HG03432 (cell line): ENCODE results near the gene MUS81.
A peak's percentile ranks its signal among the peaks of the same experiment; 100 is the strongest.
"Not testable (repeated sequence)": the region's sequence is repeated elsewhere in the genome, so short reads cannot be mapped to it uniquely, and the experiment has no call there.

Experiments
- ATAC-seq: cut with Tn5 transposase; IDR thresholded peaks from one replicate; pipeline ENCODE4 v1.9.1; 2021; ENCODE audit warnings: mild to moderate bottlenecking, moderate library complexity; ENCODE audit not compliant: unreplicated experiment

MUS81 gene, protein sequence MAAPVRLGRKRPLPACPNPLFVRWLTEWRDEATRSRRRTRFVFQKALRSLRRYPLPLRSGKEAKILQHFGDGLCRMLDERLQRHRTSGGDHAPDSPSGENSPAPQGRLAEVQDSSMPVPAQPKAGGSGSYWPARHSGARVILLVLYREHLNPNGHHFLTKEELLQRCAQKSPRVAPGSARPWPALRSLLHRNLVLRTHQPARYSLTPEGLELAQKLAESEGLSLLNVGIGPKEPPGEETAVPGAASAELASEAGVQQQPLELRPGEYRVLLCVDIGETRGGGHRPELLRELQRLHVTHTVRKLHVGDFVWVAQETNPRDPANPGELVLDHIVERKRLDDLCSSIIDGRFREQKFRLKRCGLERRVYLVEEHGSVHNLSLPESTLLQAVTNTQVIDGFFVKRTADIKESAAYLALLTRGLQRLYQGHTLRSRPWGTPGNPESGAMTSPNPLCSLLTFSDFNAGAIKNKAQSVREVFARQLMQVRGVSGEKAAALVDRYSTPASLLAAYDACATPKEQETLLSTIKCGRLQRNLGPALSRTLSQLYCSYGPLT

DNA sequence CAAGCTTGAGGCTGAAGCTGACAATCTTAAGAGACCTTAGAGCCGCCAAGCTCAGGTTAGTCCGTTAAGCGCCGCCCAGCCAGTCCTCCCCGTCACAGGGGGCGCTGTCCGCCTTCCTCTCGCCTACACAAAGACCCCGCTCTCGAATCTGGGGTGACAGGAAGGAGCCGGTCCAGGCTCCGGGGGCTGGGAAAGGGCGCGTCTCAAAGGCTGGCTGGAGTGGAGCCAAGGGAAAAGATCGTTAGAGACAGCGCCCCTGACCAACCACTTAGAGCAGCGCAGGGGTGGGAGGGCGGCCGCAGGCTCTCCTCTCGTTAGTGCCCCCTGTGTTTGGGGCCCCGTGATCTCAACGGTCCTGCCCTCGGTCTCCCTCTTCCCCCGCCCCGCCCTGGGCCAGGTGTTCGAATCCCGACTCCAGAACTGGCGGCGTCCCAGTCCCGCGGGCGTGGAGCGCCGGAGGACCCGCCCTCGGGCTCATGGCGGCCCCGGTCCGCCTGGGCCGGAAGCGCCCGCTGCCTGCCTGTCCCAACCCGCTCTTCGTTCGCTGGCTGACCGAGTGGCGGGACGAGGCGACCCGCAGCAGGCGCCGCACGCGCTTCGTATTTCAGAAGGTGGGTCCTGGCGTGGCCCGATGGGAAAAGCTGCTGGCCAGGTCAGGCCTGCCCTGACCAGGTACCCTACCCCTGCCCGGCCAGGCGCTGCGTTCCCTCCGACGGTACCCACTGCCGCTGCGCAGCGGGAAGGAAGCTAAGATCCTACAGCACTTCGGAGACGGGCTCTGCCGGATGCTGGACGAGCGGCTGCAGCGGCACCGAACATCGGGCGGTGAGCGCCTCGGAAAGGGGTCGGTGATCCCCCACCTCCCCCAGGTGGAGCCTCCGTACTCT is at the start of gene MUS81:
TSS of gene MUS81 (plus strand) at position 156 of the 887 bp plus-strand sequence. CDS start at position 477, 321 bp downstream.
- ATAC-seq: peak; percentile 35

DNA sequence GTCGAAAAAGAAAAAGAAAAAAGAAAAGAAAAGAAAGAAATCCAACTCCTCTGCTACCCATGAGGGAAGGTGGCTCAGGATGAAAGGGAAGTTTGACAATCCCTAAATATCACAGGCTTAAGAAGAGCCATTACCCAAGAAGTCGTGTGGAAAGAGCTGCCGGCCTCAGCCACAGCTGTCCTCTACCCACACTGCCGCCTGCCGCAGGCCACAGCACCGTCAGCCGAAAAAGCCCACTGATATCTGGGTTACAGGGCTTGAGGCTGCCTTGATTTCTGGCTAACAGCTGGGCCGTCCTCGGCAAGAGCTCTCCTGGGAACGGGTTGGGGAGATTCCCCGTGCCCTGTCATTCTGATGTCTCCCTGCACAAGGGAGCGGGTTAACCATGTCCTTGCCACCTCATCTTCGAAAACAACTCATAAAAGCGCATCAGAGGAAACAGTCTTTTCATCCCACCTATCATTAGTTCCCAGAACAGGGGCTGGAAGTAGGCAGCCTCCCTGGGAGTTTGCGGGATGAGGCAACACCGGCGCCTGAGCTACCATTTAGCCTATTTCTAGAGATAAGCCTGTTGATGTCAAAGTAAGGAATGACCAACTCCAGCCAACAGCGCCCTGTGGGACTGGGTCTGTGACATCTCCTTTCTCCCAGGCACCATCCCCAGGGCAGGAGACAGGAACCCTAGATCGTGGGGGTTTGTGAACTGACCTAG is 48.3 kb upstream of the MUS81 start:
- no peak for ATAC-seq

DNA sequence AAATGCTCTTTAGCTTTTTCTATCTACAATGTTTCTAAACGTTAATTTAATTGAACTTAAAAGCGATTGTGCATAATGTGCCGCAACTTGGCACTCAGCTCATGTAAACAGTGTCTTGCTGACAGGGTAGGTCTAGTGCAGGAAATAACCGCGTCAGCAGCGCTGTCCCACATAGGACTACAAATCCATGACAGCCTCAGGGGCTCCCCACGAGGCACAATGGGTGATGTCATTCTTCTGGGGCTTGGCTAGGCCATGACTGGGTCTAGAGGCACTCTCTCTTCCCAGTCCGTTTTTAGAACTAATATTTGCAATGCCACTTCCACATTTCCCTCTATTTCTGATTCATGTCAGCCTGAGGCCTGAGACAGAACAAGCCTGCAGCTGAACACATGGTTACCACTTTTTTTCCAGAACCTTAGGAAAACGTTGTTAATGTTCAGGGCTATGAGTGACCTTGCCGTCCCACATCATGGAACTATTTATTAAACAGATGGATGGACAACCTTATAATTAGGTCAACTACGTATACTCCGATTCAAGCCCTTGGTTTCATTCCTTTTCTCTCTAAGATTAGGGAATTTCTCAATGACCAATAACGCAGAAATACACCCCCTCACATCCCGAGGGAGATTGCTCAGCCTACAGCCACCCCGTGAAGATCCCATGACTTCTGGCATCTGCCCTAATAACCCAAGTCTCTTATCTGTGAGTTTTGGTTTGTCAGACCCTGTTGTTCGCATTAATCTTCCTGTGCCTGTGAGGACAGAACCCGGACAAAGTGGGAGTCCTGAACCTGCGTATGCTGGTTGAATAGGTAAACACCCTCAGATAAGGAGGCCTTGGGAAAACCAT is 45.9 kb upstream of the MUS81 start:
- no peak for ATAC-seq

DNA sequence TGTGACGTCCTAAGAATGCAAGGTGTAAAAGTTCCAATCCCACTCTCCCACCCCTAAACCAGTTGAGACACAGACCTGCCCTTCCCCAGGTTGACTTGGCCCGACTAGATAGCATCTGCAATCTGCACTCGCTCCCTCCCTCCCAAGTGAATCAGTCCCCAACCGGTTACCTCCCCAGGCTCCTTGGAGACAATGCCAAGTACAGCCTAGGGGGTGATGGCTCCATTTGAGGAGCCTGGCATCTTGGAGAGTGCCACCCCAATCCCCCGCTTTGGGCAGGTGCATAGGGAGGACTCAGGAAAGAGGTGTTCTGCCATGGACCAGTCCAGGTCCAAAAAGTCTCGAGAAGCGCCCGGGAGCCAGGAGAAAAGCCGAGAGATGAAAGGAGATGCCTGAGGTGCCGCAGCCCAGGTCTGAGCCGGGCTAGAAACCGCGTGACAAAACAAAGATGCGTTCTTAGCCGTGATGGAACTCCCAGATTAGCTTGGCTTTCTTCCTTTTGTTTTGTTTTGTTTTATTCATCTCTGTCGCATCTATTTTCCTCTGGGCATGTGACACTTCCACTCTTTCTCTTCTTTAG is 45.2 kb upstream of the MUS81 start:
- no peak for ATAC-seq

DNA sequence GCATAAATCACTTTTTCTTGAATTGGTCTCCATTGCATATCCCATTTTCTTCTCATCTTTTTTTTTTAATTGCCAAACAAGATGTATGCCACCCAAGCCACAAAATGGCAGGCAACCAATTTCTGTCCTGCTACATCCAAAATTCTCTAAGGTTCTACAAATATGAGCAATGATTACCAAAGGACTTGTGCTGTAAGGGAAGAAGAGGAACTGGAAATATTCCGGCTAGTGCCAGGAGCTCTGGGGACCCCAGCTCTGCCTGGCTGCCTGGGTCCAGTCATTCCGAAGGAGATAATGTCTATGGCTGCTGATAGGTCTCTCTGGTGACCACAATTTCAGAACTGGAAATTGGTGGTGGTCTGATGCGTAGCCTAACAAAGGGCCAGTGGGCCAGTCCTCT is 43.5 kb upstream of the MUS81 start:
- no peak for ATAC-seq

DNA sequence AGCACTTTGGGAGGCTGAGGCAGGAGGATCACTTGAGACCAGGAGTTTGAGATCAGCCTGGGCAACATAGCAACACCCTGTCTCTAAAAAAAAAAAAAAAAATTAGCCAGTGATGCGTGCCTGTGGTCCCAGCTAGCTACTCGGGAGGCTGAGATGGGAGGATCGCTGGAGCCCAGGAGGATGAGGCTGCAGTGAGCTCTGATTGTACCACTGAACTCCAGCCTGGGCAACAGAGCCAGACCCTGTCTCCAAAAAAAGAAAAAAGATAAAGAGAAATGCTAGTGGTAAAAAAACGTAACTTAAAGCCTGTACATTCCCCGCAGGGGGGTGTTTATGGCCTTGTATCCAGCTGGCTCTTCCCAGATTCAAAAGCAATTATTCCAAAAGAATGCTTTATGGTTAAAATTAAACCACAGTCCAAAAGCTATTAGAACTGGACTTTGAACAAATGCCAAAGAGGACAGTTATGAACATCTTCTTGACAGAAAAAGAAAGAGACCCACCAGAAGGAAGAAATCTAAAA is 42.9 kb upstream of the MUS81 start:
- ATAC-seq: no peak

DNA sequence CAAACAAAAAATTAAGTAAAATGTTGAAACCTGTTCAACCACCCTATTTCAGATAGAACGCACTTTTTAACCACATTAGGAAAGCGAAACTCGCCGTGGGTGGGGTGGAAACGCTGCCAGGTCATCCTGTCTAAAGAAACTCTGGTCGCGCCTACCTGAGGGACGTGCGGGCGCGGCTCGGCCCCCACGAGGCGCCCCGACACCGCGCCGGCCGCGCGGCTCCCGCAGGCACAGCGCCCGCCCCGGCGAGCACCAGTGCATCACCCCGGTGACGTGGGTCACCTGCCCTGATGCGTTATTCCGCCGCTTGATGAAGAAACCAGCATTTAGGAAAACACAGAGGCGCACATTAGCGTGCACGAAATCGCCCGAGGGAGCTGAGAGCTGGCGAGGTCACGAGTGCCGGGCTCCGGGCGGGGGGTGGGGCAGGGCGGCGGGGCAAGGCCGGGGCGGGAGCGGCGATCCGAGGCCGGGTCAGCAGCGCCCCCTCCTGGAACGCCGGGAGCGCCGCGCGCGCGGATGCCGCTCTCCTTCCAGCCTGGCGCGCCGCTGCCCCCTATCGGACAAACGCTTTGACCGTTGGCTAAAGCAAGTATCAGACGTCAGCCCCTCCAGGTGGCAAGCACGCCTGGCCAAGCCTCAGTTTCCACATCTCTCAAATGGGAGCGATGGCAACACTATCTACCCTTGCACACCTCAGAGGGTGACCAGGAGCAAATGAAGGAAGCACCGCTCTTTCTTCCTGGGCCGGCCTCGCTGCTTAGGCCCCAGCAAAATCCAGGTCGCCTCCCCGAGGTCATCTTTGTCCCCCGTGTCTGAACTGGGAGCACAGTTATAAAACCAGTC is 42.2 kb upstream of the MUS81 start:
- ATAC-seq: peak; percentile 84

DNA sequence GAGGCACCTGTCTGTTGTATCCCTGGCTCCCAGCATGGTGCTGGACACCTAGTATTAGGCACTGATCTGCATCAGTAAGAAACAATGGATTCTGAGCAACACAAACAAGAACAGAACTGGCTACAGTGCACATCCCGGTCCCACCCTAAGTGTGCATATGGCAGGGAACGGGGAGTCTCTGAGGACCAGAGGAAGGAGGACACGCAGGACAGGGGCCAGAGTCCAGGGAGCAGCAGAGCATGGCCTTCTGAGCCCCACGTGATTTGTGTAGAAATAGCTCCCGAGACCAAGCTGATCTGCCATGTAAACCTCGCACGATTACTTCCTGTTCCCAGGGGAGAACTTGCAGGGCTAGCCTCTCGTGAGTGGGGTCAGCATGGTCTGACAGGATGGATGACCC is 39.1 kb upstream of the MUS81 start:
- no peak for ATAC-seq

DNA sequence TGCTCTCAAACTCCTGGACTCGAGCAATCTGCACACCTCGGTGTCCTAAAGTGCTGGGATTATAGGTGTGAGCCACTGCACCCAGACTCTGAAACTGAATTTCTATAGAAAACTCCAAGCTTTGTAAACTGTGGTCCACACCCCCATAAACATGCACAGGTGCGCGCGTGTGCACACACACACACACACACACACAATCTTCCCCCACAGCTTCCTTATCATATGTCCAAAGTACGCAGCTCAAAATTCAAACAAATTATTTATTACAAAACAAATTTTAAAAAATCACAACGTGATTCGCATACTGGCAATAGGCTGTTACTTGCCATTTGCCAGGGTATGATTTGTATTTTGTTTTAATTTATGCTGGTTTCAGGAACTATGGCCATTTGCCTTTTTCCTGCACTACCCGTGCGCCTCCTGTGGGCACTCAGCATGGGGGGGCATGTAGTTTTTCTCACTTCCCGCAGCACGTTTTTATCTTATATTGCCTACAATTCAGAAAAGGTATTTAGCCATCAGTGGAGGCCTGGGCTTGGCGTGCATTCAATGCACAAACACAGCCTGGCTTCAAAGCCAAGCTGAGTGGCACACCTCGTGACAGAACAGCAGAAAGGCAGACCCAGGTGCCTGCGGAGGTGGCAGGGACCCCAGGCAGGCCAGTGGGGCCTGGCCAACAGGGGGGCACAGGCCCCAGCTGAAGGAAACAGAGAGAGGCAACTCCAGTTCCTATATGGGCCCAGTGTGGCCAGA is 37.3 kb upstream of the MUS81 start:
- ATAC-seq: no peak

DNA sequence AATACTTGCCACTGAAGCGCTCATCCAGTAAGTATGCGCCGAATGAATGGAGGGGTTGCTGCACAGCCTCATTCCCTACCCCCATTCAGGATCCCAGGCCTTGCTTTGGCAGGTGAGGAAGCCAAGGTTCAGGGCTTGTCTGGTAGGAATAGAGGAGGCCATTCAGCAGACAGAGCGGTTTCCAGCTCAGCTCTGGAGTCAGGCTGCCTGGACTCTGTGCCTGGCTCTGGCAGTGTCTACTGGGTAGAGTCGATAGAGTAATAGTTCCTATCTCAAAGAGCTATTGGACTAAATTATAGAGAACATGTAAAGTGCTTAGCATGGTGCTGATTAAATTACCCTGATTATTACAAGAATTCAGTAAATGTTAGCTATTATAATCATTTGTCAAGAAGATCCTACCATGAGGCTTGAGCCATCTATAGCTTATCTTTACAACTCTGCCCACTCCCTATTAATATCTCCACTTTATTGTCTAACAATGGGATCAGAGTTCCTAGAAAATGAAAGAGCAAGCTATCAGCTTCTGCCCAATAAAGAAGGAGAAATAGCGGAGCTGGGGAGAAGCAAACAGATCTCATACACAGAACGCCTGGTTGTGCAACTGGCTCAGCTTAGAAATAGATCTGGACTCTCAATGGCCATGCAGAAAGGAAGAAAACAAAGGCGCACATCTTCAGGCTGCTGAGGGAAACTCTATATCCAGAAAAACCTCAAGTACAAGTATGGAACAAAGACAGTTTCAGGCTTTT is 33.1 kb upstream of the MUS81 start:
- no peak for ATAC-seq

DNA sequence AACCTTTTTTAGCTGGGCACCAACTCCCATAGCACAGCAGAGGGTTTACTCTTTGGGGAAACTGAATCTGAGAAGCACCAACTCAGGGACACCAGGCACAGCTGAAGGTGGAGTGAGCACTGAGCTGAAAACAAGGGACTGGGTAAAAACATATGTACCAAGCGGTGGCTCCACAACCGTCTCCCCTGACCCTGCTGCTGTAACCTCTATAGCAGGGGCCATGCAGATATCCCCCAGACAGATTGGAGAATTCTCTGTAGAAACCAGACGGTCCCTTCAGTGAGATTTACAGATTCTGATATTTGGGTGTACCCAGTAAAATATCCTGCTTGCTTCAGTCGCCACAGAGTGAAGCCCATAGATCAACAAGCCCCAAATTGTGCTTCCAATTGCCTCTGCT is 30.8 kb upstream of the MUS81 start:
- no peak for ATAC-seq

DNA sequence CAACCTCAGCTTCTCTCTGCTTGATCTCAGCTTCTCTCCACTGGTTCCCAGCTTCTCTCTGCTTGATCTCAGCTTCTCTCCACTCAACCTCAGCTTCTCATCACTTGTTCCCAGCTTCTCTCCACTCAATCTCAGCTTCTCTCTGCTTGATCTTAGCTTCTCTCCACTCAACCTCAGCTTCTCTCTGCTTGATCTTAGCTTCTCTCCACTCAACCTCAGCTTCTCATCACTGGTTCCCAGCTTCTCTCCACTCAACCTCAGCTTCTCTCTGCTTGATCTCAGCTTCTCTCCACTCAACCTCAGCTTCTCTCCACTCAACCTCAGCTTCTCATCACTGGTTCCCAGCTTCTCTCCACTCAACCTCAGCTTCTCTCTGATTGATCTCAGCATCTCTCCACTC is 28.0 kb upstream of the MUS81 start:
- not testable (repeated sequence) for ATAC-seq

DNA sequence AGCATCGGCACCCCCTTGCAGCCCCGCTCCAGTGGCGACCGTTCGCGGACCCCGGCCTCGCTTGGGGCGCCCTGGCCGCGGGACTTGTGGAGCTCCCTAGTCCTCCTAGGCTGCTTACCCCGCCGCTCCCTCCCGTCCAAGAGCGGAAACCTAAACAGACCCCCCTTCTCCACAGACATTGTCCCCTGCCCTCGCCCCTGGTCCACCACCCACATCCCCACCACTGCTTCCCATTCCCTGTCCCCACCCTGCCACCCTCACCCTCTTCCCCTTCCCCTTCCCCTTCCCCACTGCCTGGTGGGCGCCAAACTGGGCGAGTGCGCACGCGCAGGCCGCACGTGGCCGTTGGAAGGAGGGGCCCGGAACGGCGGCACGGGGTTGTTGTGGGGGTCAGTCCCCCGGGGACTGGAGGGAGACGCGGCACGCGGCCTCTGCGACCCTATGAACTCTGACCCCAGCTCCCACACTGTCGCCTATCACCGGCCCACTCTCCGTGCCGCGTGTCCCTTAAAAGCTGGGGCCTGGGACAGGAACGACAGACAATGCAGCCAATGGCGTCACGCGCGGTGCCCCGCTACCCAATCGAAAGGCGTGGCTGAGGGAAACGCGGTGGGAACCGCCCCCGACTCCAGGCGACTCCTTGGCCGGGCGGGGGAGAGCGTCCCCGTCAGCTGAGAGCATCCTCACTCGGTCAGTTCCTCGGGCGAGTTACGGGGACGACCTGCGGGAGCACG is 26.8 kb upstream of the MUS81 start, which contains the start of gene SNX32:
TSS of gene SNX32 (plus strand) at position 667 of the 734 bp plus-strand sequence. CDS start 103 bp downstream, outside the sequence.
- ATAC-seq: peak; percentile 93

DNA sequence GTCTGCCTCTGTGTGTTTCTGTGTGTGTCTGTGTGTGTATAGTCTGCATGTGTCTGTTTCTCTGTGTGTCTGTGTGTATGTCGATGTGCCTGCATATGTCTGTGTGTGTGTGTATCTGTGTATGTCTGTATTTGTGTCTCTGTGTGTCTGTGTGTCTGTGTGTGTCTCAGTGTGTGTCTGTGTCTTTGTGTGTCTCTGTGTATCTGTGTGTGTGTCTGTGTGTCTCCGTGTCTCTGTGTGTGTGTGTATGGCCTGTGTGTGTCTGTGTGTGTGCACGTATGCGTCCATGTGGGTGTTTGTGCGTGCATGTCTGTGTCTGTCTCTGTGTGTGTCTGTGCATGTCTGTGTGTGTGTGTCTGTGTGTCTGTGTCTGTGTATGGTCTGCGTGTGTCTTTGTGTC is 26.0 kb upstream of the MUS81 start:
- ATAC-seq: no peak

DNA sequence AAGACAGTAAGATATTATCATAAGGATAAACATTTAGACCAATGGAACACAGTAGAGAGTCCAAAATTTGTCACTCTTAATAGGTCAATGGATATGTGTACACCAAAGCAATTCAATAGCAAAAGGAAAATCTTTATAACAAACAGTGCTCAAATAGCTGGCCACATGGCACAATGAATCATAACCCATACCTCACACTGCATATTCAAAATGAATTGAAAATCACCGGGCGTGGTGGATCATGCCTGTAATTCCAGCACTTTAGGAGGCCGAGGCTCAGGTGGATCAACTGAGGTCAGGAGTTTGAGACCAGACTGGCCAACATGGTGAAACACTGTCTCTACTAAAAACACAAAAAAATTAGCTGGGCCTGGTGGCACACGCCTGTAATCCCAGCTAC is 18.1 kb upstream of the MUS81 start:
- ATAC-seq: no peak

DNA sequence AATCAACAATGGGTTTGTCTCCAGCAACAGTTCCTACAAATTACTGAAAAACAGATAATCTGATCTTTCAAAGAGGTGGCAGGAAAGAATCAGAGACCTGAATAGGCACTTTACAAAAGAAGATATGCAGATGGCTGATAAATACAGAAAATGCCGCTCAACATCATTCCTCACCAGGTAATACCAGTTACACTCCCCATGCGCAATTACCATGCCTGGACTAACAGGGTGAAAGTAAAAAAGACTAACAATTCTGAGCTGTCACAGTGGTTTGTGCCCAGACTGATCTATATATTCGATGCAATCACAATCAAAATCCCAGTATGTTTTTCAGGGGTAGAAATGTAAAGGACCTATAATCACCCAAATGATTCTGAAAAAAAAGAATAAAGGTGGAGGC is 16.4 kb upstream of the MUS81 start:
- no peak for ATAC-seq
